GM19468 (cell line): ENCODE measurements around the gene DACT1.
"Not testable (repeated sequence)": the region's sequence is repeated elsewhere in the genome, so short reads cannot be mapped to it uniquely, and the experiment has no call there.

Experiments
- ATAC-seq: cut with Tn5 transposase; IDR thresholded peaks from one replicate; pipeline ENCODE4 v1.9.1; 2021; ENCODE audit warnings: mild to moderate bottlenecking, moderate library complexity, moderate number of reproducible peaks; ENCODE audit not compliant: unreplicated experiment; ENCODE audit errors: extremely low read depth

The DACT1 gene

GRCh38 chr14:58637391-58638230 is at the start of gene DACT1:
TSS of gene DACT1 (plus strand) at chr14:58637962. CDS start at chr14:58638203, 241 bp downstream.
- ATAC-seq: peak; percentile 48

- ATAC-seq: not testable (repeated sequence)
Observed at GRCh38 chr14:58588321-58588720, 49.4 kb upstream of the DACT1 start.

- no peak for ATAC-seq
Observed at GRCh38 chr14:58593977-58594376, 43.8 kb upstream of the DACT1 start.

GRCh38 chr14:58597041-58597440 is 40.7 kb upstream of the DACT1 start:
- no peak for ATAC-seq

- ATAC-seq: no peak
Observed at GRCh38 chr14:58598028-58598803, 39.5 kb upstream of the DACT1 start.

- no peak for ATAC-seq
Observed at GRCh38 chr14:58598804-58599525, 38.8 kb upstream of the DACT1 start.

- no peak for ATAC-seq
Observed at GRCh38 chr14:58599707-58600106, 38.1 kb upstream of the DACT1 start.

GRCh38 chr14:58605465-58605864 is 32.3 kb upstream of the DACT1 start:
- ATAC-seq: no peak

- ATAC-seq: no peak
Observed at GRCh38 chr14:58607131-58607951, 30.4 kb upstream of the DACT1 start.

GRCh38 chr14:58607952-58608317 is 29.8 kb upstream of the DACT1 start:
- no peak for ATAC-seq

- ATAC-seq: no peak
Observed at GRCh38 chr14:58617619-58618018, 20.1 kb upstream of the DACT1 start.

- ATAC-seq: no peak
Observed at GRCh38 chr14:58620011-58620410, 17.8 kb upstream of the DACT1 start.

- no peak for ATAC-seq
Observed at GRCh38 chr14:58625438-58625837, 12.3 kb upstream of the DACT1 start.

GRCh38 chr14:58626431-58626831 is 11.3 kb upstream of the DACT1 start:
- no peak for ATAC-seq

- ATAC-seq: no peak
Observed at GRCh38 chr14:58628406-58628805, 9.4 kb upstream of the DACT1 start.

GRCh38 chr14:58629281-58629680 is 8.5 kb upstream of the DACT1 start:
- no peak for ATAC-seq

- ATAC-seq: no peak
Observed at GRCh38 chr14:58631732-58632131, 6.0 kb upstream of the DACT1 start.

- no peak for ATAC-seq
Observed at GRCh38 chr14:58633831-58634230, 3.9 kb upstream of the DACT1 start.

GRCh38 chr14:58634406-58635090 is 3.2 kb upstream of the DACT1 start:
- no peak for ATAC-seq
